IMR-90 (cell line): ENCODE data around the gene CTNNA1. TPM values are rescaled to one million over a fixed set of nuclear protein-coding genes. Genes with fewer than 3 reads are reported as not detected.

ENCODE experiments used
- ATAC-seq: fragments of 200-7000 bp; cut with Tn5 transposase; 2 replicates; pipeline ENCODE4 v1.9.1; 2020; ENCODE audit warnings: low read depth, mild to moderate bottlenecking, moderate library complexity
- BruUV-seq: library from RNA; stranded (reverse); fragments of 400-500 nt; replicated peaks from 2 replicates; lab custom pipeline; 2021; lab: Mats Ljungman, UMichigan
- CTCF ChIA-PET: fragments of 300-600 bp; formaldehyde crosslinking; extraction: SDS; loops from one replicate; lab custom pipeline; 2021; ENCODE audit warnings: antibody characterized with exemption; lab: Yijun Ruan, JAX
- POLR2A ChIA-PET: fragments of 300-600 bp; sonication (Branson Sonifier 250); formaldehyde crosslinking; loops from one replicate; lab custom pipeline; 2022; ENCODE audit warnings: antibody characterized with exemption; ENCODE audit not compliant: unreplicated experiment; lab: Charles Lee
- DNase-seq: peaks from one replicate; pipeline ENCODE4 v3.0.0; 2013
- H2AFZ ChIP-seq: replicated peaks from 2 replicates; pipeline ENCODE3; 2013; ENCODE audit warnings: low read length, mild to moderate bottlenecking; ENCODE audit not compliant: poor library complexity
- H2AK5ac ChIP-seq: 2 replicates; pipeline ENCODE4 v1.6.1; 2013; ENCODE audit warnings: low read depth, low read length, inconsistent platforms
- H2AK9ac ChIP-seq: replicated peaks from 2 replicates; pipeline ENCODE3; 2013; ENCODE audit warnings: mild to moderate bottlenecking, low read depth, low read length, moderate library complexity; ENCODE audit not compliant: poor library complexity
- H2BK120ac ChIP-seq: 2 replicates; pipeline ENCODE4 v1.6.1; 2013; ENCODE audit warnings: low read depth, low read length, inconsistent platforms
- H2BK15ac ChIP-seq: 3 replicates; pipeline ENCODE4 v1.6.1; 2013; ENCODE audit warnings: low read depth, low read length, inconsistent platforms
- H2BK20ac ChIP-seq: 2 replicates; pipeline ENCODE4 v1.6.1; 2013; ENCODE audit warnings: low read depth, mild to moderate bottlenecking, inconsistent platforms, low read length, moderate library complexity
- H2BK5ac ChIP-seq: 2 replicates; pipeline ENCODE4 v1.6.1; 2013; ENCODE audit warnings: mild to moderate bottlenecking, low read depth, low read length, inconsistent platforms; ENCODE audit not compliant: poor library complexity, severe bottlenecking
- H3K14ac ChIP-seq: replicated peaks from 2 replicates; pipeline ENCODE4 v1.6.1; 2013; ENCODE audit warnings: low read depth, low read length, inconsistent platforms
- H3K18ac ChIP-seq: 2 replicates; pipeline ENCODE4 v1.6.1; 2013; ENCODE audit warnings: low read depth, low read length, control low read depth
- H3K23ac ChIP-seq: 2 replicates; pipeline ENCODE4 v1.6.1; 2013; ENCODE audit warnings: low read depth, low read length, inconsistent platforms
- H3K27ac ChIP-seq: 2 replicates; pipeline ENCODE4 v1.5.1; 2013; ENCODE audit warnings: mild to moderate bottlenecking, control low read depth, low read length; ENCODE audit not compliant: insufficient read depth
- H3K27me3 ChIP-seq: 2 replicates; pipeline ENCODE4 v1.6.1; 2013; ENCODE audit warnings: low read length; ENCODE audit not compliant: control insufficient read depth, insufficient read depth
- H3K36me3 ChIP-seq: 2 replicates; pipeline ENCODE4 v1.6.1; 2013; ENCODE audit warnings: low read length, mixed read lengths; ENCODE audit not compliant: control insufficient read depth, insufficient read depth
- H3K4ac ChIP-seq: 2 replicates; pipeline ENCODE4 v1.6.1; 2013; ENCODE audit warnings: low read depth, low read length, inconsistent platforms
- H3K4me1 ChIP-seq: 2 replicates; pipeline ENCODE4 v1.6.1; 2013; ENCODE audit warnings: low read length, mixed read lengths; ENCODE audit not compliant: control insufficient read depth, insufficient read depth
- H3K4me2 ChIP-seq: 2 replicates; pipeline ENCODE4 v1.6.1; 2013; ENCODE audit warnings: low read depth, mild to moderate bottlenecking, control low read depth, low read length, moderate library complexity
- H3K4me3 ChIP-seq: 2 replicates; pipeline ENCODE4 v1.5.1; 2013; ENCODE audit warnings: low read depth, mild to moderate bottlenecking, control low read depth, low read length, moderate library complexity; ENCODE audit not compliant: insufficient read depth
- H3K56ac ChIP-seq: 2 replicates; pipeline ENCODE4 v1.6.1; 2013; ENCODE audit warnings: low read length, inconsistent platforms; ENCODE audit not compliant: insufficient read depth; ENCODE audit errors: extremely low read depth
- H3K79me1 ChIP-seq, 2 experiments: 2 replicates each; pipeline ENCODE4 v1.6.1; 2013; ENCODE audit warnings: low read length in 2 of 2, inconsistent platforms in 1 of 2, low read depth in 1 of 2
- H3K9ac ChIP-seq: 2 replicates; pipeline ENCODE4 v1.6.1; 2013; ENCODE audit warnings: low read depth, low read length, control low read depth
- H3K9me1 ChIP-seq: 2 replicates; pipeline ENCODE4 v1.6.1; 2013; ENCODE audit warnings: low read length, inconsistent platforms; ENCODE audit not compliant: insufficient read depth
- H3K9me3 ChIP-seq: 2 replicates; pipeline ENCODE4 v1.6.1; 2013; ENCODE audit warnings: low read length; ENCODE audit not compliant: control insufficient read depth, insufficient read depth
- H4K20me1 ChIP-seq: 2 replicates; pipeline ENCODE4 v1.6.1; 2013; ENCODE audit warnings: low read length, inconsistent platforms; ENCODE audit not compliant: insufficient read depth
- H4K5ac ChIP-seq: 2 replicates; pipeline ENCODE4 v1.6.1; 2013; ENCODE audit warnings: mild to moderate bottlenecking, low read depth, low read length, control low read depth
- H4K8ac ChIP-seq, 2 experiments: 2 replicates each; pipeline ENCODE4 v1.6.1; 2013; ENCODE audit warnings: low read depth in 2 of 2, low read length in 2 of 2, control low read depth in 1 of 2, inconsistent platforms in 1 of 2
- H4K91ac ChIP-seq: 2 replicates; pipeline ENCODE4 v1.6.1; 2013; ENCODE audit warnings: low read depth, low read length, inconsistent platforms; ENCODE audit not compliant: insufficient read depth
- BHLHE40 ChIP-seq: fragments of 150-350 bp; IDR thresholded peaks from 2 replicates; pipeline ENCODE4 v1.6.1; 2016; ENCODE audit warnings: mild to moderate bottlenecking, low read depth, low read length
- CEBPB ChIP-seq: IDR thresholded peaks from 2 replicates; pipeline ENCODE4 v1.6.1; 2012; ENCODE audit warnings: low read depth, low read length, improper control_type of control experiment
- ELK1 ChIP-seq: fragments of 150-350 bp; IDR thresholded peaks from 2 replicates; pipeline ENCODE4 v1.6.1; 2016; ENCODE audit warnings: low read depth, mild to moderate bottlenecking, low read length, moderate library complexity, borderline replicate concordance
- FOS ChIP-seq: fragments of 150-350 bp; IDR thresholded peaks from 2 replicates; pipeline ENCODE4 v1.6.1; 2016; ENCODE audit warnings: low read depth, low read length
- MAFK ChIP-seq: IDR thresholded peaks from 2 replicates; pipeline ENCODE4 v1.6.1; 2012; ENCODE audit warnings: low read depth, low read length, improper control_type of control experiment
- MXI1 ChIP-seq: IDR thresholded peaks from 2 replicates; pipeline ENCODE4 v1.6.1; 2012; ENCODE audit warnings: low read depth, mild to moderate bottlenecking, low read length, moderate library complexity, borderline replicate concordance
- NFE2L2 ChIP-seq: fragments of 150-350 bp; IDR thresholded peaks from 2 replicates; pipeline ENCODE4 v1.6.1; 2016; ENCODE audit warnings: low read depth, mild to moderate bottlenecking, low read length
- RCOR1 ChIP-seq: IDR thresholded peaks from 2 replicates; pipeline ENCODE4 v1.6.1; 2012; ENCODE audit warnings: mild to moderate bottlenecking, low read length, improper control_type of control experiment; ENCODE audit not compliant: insufficient replicate concordance
- RFX5 ChIP-seq: IDR thresholded peaks from 2 replicates; pipeline ENCODE4 v1.8.0; 2012; ENCODE audit warnings: low read depth, mild to moderate bottlenecking, low read length, moderate library complexity
- USF2 ChIP-seq: fragments of 150-350 bp; IDR thresholded peaks from 2 replicates; pipeline ENCODE4 v1.6.1; 2017; ENCODE audit warnings: mild to moderate bottlenecking, antibody characterized with exemption, low read length, low read depth
- WGBS, 2 experiments: methylation state at CpG; one replicate each; pipeline versions ENCODE4 v1.1.5 to v1.1.7; 2013; ENCODE audit warnings: missing lambda C conversion rate in 2 of 2; ENCODE audit not compliant: insufficient read length in 1 of 2; ENCODE audit errors: extremely low coverage in 2 of 2; 5-methylcytosine and 5-hydroxymethylcytosine counted together
- dilution Hi-C: fragments of 300-500 bp; cut with HindIII; formaldehyde crosslinking; loops from one replicate; pipeline ENCODE4 v1.14.3; 2018; ENCODE audit warnings: low sequenced_read_pairs; ENCODE audit not compliant: unreplicated experiment
- in situ Hi-C: fragments of 300-500 bp; cut with MboI; formaldehyde crosslinking; loops from 3 replicates; pipeline ENCODE4 v1.14.3; 2019; ENCODE audit warnings: low sequenced_read_pairs, inconsistent platforms, mixed read lengths
- intact Hi-C: fragments of 100-400 bp; cut with micrococcal nuclease; formaldehyde crosslinking; loops from 2 replicates; pipeline ENCODE4 v1.10.0; 2022
- polyA plus RNA-seq, 3 experiments: library from polyadenylated mRNA; depleted of rRNA; stranded (reverse); fragments of >200 nt; gene quantifications; 2 replicates each; pipeline ENCODE4 v1.2.3, GENCODE V29; 2012; ENCODE audit warnings: low replicate concordance in 1 of 3
- total RNA-seq: library from RNA; depleted of rRNA; stranded (reverse); fragments of >200 nt; gene quantifications from 2 replicates; pipeline ENCODE4 v1.2.3, GENCODE V29; 2012

The CTNNA1 gene
- total and polyA plus RNA-seq, 2 of the 4 experiments (the other 2 are of a cell fraction) = 220 to 471 TPM

- ATAC-seq = no peak
- no peak overlapping the region for H4K5ac ChIP-seq
- POLR2A ChIA-PET = no interaction called here
- no peak overlapping the region for H2BK5ac ChIP-seq
- H3K9me1 ChIP-seq = peaks cover 6% of the 10 kb centered on the region; the same call in 1 of the 2 replicates
- intact Hi-C loops (no loop called here), dilution Hi-C loops (no loop called here), in situ Hi-C loops (no loop called here)
- H3K79me1 ChIP-seq = peaks cover 25 to 65% of the 10 kb centered on the region in 2 experiments
- no peak overlapping the region for H2BK15ac ChIP-seq
- DNase-seq = no peak
- no peaks in the 10 kb centered on the region for H3K27me3 ChIP-seq
- no peak overlapping the region for H3K9ac ChIP-seq
- H3K18ac ChIP-seq = no peak overlapping the region
- H2BK120ac ChIP-seq = no peak overlapping the region
- H3K23ac ChIP-seq = no peak overlapping the region
- H3K9me3 ChIP-seq = no peaks in the 10 kb centered on the region
- no peak overlapping the region for H4K8ac ChIP-seq
- no peak overlapping the region for H3K4ac ChIP-seq
- H3K14ac ChIP-seq = no peak overlapping the region
- H2BK20ac ChIP-seq = no peak overlapping the region
- H4K20me1 ChIP-seq = peaks cover 62% of the 10 kb centered on the region
- H2AFZ ChIP-seq = no peak overlapping the region
- no peak overlapping the region for H2AK5ac ChIP-seq
- BruUV-seq = no TSS peak
- TF ChIP-seq NFE2L2 (no peak), CEBPB (no peak), MAFK (no peak), USF2 (no peak), BHLHE40 (no peak), RFX5 (no peak), MXI1 (no peak), FOS (no peak), RCOR1 (no peak), ELK1 (no peak)
- H3K36me3 ChIP-seq = peaks cover 18% of the 10 kb centered on the region
- WGBS, 2 experiments = 100% methylated on average over 3 of the region's 7 CpGs; no CpG with 5 or more reads in 1 of the 2 experiments
- no peak overlapping the region for H3K56ac ChIP-seq
- H3K4me2 ChIP-seq = no peak overlapping the region
- CTCF ChIA-PET = no interaction called here
- H4K91ac ChIP-seq = no peak overlapping the region
- H3K4me1 ChIP-seq = peaks cover 2% of the 10 kb centered on the region; the same call in 1 of the 2 replicates
- H2AK9ac ChIP-seq = no peak overlapping the region
- H3K27ac ChIP-seq = no peak overlapping the region
- no peak overlapping the region for H3K4me3 ChIP-seq
Observed at GRCh38 chr5:138783976-138784375, 30.8 kb downstream of the CTNNA1 start.
